ENCODE data around the gene FALEC.

FALEC gene

GRCh38 chr1:150515328-150516049 is at the start of gene FALEC:
TSS of gene FALEC (plus strand) at chr1:150515752.
- peak; percentile 67 for TF ChIP-seq POLR2A (IDR thresholded peaks at IDR 0.05; ENCODE audit: low read depth, low read length)
- FAIRE-seq (no peak), DNase-seq (ENCODE audit: insufficient read length, low spot score) (peak; percentile 94)

- FAIRE-seq (no peak), DNase-seq (ENCODE audit: insufficient read length, low spot score) (no peak)
- TF ChIP-seq POLR2A (IDR thresholded peaks at IDR 0.05; ENCODE audit: low read depth, low read length): no peak
Observed at GRCh38 chr1:150466964-150467363, 48.6 kb upstream of the FALEC start.

GRCh38 chr1:150469291-150469690 is 46.3 kb upstream of the FALEC start:
- FAIRE-seq (no peak), DNase-seq (ENCODE audit: insufficient read length, low spot score) (no peak)
- TF ChIP-seq POLR2A (IDR thresholded peaks at IDR 0.05; ENCODE audit: low read depth, low read length): no peak

- FAIRE-seq: no peak
- DNase-seq (ENCODE audit: insufficient read length, low spot score): no peak
- no peak for TF ChIP-seq POLR2A (IDR thresholded peaks at IDR 0.05; ENCODE audit: low read depth, low read length)
Observed at GRCh38 chr1:150472601-150473200, 42.9 kb upstream of the FALEC start.

- no peak for DNase-seq (ENCODE audit: insufficient read length, low spot score)
- no peak for TF ChIP-seq POLR2A (IDR thresholded peaks at IDR 0.05; ENCODE audit: low read depth, low read length)
- FAIRE-seq: no peak
Observed at GRCh38 chr1:150473659-150474058, 41.9 kb upstream of the FALEC start.

GRCh38 chr1:150474869-150475268 is 40.7 kb upstream of the FALEC start:
- no peak for DNase-seq (ENCODE audit: insufficient read length, low spot score)
- no peak for TF ChIP-seq POLR2A (IDR thresholded peaks at IDR 0.05; ENCODE audit: low read depth, low read length)

DNA sequence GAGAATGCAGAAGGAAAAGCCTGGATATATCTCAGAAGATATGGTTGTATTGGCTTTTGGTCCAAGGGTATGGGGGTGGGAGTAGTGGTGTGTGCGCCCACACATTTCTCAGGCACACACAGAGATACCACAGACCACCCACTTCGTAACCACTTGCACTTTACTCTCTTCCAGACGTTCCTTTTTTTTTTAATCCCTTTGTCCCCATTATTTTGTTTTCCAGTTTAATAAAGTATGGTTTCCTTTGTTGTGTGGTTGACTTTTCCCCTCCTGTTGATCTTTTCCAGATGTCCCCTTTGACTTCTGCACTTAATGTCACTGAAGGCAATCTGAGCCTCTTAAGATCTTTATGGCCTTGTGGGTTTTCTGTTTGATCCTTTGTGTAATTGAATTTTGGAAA is 38.8 kb upstream of the FALEC start:
- DNase-seq (ENCODE audit: insufficient read length, low spot score) (no peak), FAIRE-seq (no peak)
- TF ChIP-seq POLR2A (IDR thresholded peaks at IDR 0.05; ENCODE audit: low read depth, low read length): no peak

More at GRCh38 chr1:150474869-150475268, 40.7 kb upstream of the FALEC start:
- no peak for FAIRE-seq

DNA sequence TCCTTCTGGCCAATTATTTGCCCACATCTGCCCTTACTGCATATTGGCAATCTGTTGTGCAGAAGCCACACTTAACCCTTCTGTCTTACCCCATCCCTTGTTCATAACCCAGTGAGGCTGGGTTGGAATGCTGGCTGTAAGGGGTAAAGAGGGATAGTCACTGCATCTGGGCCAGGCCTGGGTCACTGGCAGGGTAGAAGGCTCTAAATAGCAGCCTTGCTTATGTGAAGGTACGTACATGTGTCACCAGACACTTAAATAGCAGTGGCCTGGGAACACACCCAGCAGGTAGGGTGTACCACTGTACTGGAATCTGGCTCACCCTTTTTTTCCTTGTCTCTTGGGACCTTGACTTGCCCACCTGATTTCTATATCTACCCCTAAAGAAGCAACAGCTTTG is 38.2 kb upstream of the FALEC start:
- no peak for TF ChIP-seq POLR2A (IDR thresholded peaks at IDR 0.05; ENCODE audit: low read depth, low read length)
- DNase-seq (ENCODE audit: insufficient read length, low spot score) (no peak), FAIRE-seq (no peak)

DNA sequence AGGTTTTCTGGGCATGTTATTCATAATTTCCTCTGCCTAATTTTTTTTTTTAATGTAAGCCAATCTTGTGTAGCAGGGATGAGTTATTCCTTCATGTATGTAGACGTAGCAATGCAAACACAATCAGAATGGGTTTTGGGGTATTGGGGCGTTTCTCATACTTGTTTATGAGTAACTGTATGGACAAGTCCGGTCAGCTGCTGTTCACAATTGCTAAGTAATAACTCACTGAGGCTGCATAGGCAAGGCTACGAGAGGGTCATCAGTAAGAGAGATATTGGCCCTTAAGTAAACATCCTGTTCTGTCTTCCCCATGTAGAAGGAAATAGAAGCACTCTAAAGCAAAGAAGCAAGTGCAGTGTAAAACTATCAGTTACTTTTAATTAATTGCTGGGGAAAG is 37.8 kb upstream of the FALEC start:
- DNase-seq (ENCODE audit: insufficient read length, low spot score) (no peak), FAIRE-seq (no peak)
- no peak for TF ChIP-seq POLR2A (IDR thresholded peaks at IDR 0.05; ENCODE audit: low read depth, low read length)

DNA sequence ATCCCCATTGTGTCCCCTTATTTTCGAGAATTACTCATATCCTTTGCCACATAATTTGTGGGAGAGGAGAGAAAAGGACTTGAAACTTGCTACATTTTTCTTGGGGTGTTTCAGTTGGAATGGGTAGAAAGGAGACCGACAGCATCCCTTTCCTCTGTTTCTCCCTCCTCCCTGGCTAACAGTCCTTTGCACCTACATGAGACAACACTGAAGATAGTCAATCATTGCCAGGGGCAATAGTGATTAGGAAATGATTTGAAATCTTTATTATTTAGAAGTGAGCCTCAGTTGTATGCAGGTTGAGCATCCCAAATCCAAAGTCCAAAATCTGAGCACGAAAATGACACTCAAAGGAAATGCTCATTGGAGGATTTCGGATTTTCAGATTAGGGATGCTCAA is 36.2 kb upstream of the FALEC start:
- no peak for TF ChIP-seq POLR2A (IDR thresholded peaks at IDR 0.05; ENCODE audit: low read depth, low read length)
- no peak for FAIRE-seq
- DNase-seq (ENCODE audit: insufficient read length, low spot score): no peak

GRCh38 chr1:150479927-150480352 is 35.6 kb upstream of the FALEC start:
- no peak for TF ChIP-seq POLR2A (IDR thresholded peaks at IDR 0.05; ENCODE audit: low read depth, low read length)
- no peak for FAIRE-seq

GRCh38 chr1:150484431-150484830 is 31.1 kb upstream of the FALEC start:
- FAIRE-seq (no peak), DNase-seq (ENCODE audit: insufficient read length, low spot score) (no peak)
- TF ChIP-seq POLR2A (IDR thresholded peaks at IDR 0.05; ENCODE audit: low read depth, low read length): no peak

More at GRCh38 chr1:150479927-150480352, 35.6 kb upstream of the FALEC start:
- no peak for DNase-seq (ENCODE audit: insufficient read length, low spot score)

DNA sequence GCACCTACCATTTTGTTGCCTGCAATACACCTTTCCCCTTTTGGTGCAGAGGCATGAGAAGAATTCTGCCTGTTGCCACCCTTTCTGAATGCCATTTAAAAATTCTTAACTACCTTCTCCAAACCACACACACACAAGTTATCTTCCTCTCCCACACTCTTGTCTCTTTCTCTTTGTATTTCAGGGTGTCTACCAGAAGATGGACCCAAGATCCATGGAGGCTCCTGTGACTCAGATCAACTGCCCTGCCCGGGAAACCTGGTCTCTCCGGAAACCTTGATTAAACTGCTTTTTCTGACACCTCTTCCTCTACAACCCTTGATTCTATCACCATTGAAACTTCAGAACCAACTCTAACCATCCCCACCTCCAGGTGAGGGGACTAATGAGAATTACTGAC is 30.7 kb upstream of the FALEC start:
- DNase-seq (ENCODE audit: insufficient read length, low spot score): no peak
- TF ChIP-seq POLR2A (IDR thresholded peaks at IDR 0.05; ENCODE audit: low read depth, low read length): no peak
- FAIRE-seq: no peak

- TF ChIP-seq POLR2A (IDR thresholded peaks at IDR 0.05; ENCODE audit: low read depth, low read length): peak; percentile 77
- DNase-seq (ENCODE audit: insufficient read length, low spot score): peak; percentile 76
- peak; percentile 84 for FAIRE-seq
Observed at GRCh38 chr1:150486966-150487762, 28.4 kb upstream of the FALEC start, which contains the start of gene TARS2. TSS of gene TARS2 (plus strand) at chr1:150487419. CDS start at chr1:150487451, 32 bp downstream.

Data from H54 (cell line).